Karpas-422 (cell line): ENCODE results near the gene STEAP2. TPM values are rescaled to one million over a fixed set of nuclear protein-coding genes. Genes with fewer than 3 reads are reported as not detected.

Source experiments
- DNase-seq: peaks from one replicate; pipeline ENCODE4 v3.0.0-alpha.2; 2015
- H2AFZ ChIP-seq: fragments of 200-600 bp; sonication (generic); 2 replicates; pipeline ENCODE4 v1.6.1; 2014; ENCODE audit warnings: antibody characterized with exemption, low read length, mixed read lengths
- H3K27ac ChIP-seq: fragments of 200-600 bp; sonication (generic); 2 replicates; pipeline ENCODE4 v1.5.1; 2014; ENCODE audit warnings: mild to moderate bottlenecking, low read length, moderate library complexity
- H3K27me3 ChIP-seq: fragments of 200-600 bp; sonication (generic); 2 replicates; pipeline ENCODE4 v1.6.1; 2014; ENCODE audit warnings: low read length, mixed read lengths
- H3K36me3 ChIP-seq: fragments of 200-600 bp; sonication (generic); 2 replicates; pipeline ENCODE4 v1.6.1; 2014; ENCODE audit warnings: low read length, mixed read lengths; ENCODE audit not compliant: insufficient read depth
- H3K4me1 ChIP-seq: fragments of 200-600 bp; sonication (generic); 2 replicates; pipeline ENCODE4 v1.6.1; 2014; ENCODE audit warnings: mild to moderate bottlenecking, low read length, mixed read lengths
- H3K4me2 ChIP-seq: fragments of 200-600 bp; sonication (generic); 2 replicates; pipeline ENCODE4 v1.6.1; 2014; ENCODE audit warnings: low read length, low read depth, mild to moderate bottlenecking; ENCODE audit not compliant: poor library complexity, severe bottlenecking
- H3K4me3 ChIP-seq: fragments of 200-600 bp; sonication (generic); 2 replicates; pipeline ENCODE4 v1.5.1; 2014; ENCODE audit warnings: mild to moderate bottlenecking, antibody characterized with exemption, low read length, mixed read lengths
- H3K79me2 ChIP-seq: fragments of 200-600 bp; sonication (generic); 2 replicates; pipeline ENCODE4 v1.6.1; 2014; ENCODE audit warnings: mild to moderate bottlenecking, low read length, mixed read lengths
- H3K9ac ChIP-seq: fragments of 200-600 bp; sonication (generic); 2 replicates; pipeline ENCODE4 v1.6.0; 2014; ENCODE audit warnings: low read length
- H3K9me2 ChIP-seq: fragments of 200-600 bp; sonication (generic), shearing (Covaris generic); replicated peaks from 2 replicates; pipeline ENCODE4 v1.6.0; 2014; ENCODE audit warnings: mild to moderate bottlenecking, low read length, moderate library complexity; ENCODE audit not compliant: insufficient read depth
- H3K9me3 ChIP-seq: fragments of 300-700, 200-600 bp; sonication (generic); 2 replicates; pipeline ENCODE4 v1.6.1; 2014; ENCODE audit warnings: low read length, mixed read lengths
- H4K20me1 ChIP-seq: fragments of 200-600 bp; sonication (generic); 2 replicates; pipeline ENCODE4 v1.6.1; 2014; ENCODE audit warnings: mild to moderate bottlenecking, antibody characterized with exemption, low read length, low read depth; ENCODE audit not compliant: insufficient read depth
- total RNA-seq: library from RNA; depleted of rRNA; stranded (reverse); fragments of >200 nt; shearing (Covaris generic); gene quantifications from 2 replicates; pipeline ENCODE4 v1.2.3, GENCODE V29; 2014; ENCODE audit warnings: low replicate concordance; rRNA removed

The STEAP2 gene
- not detected in 2 replicates for total RNA-seq

- Histone ChIP-seq H3K4me1 (peaks cover 7% of the 10 kb centered on the region), H2AFZ (no peak within 1 kb of the TSS), H3K27ac (no peak within 1 kb of the TSS), H3K4me3 (no peak within 1 kb of the TSS), H3K79me2 (no peaks in the 10 kb centered on the region), H3K4me2 (no peak within 1 kb of the TSS), H4K20me1 (no peaks in the 10 kb centered on the region), H3K36me3 (no peaks in the 10 kb centered on the region), H3K9me2 (no peaks in the 10 kb centered on the region), H3K27me3 (no peaks in the 10 kb centered on the region), H3K9me3 (no peaks in the 10 kb centered on the region), H3K9ac (no peak within 1 kb of the TSS)
- no peak for DNase-seq
Measured at GRCh38 chr7:90211391-90212148, at the start of gene STEAP2. Gene STEAP2, plus strand, starts transcription at chr7:90211740. Its CDS starts 13,343 bp downstream, at chr7:90225083.

GRCh38 chr7:90163534-90163933, 48.0 kb upstream of the STEAP2 start:
- Histone ChIP-seq H3K9me3 (no peaks in the 10 kb centered on the region), H3K27me3 (no peaks in the 10 kb centered on the region), H3K36me3 (no peaks in the 10 kb centered on the region), H4K20me1 (no peaks in the 10 kb centered on the region), H3K4me2 (no peak overlapping the region), H3K4me3 (no peak overlapping the region), H3K9ac (no peak overlapping the region), H2AFZ (no peak overlapping the region), H3K4me1 (no peaks in the 10 kb centered on the region), H3K27ac (no peak overlapping the region), H3K79me2 (no peaks in the 10 kb centered on the region), H3K9me2 (no peaks in the 10 kb centered on the region)
- no peak for DNase-seq

- Histone ChIP-seq H3K9me3 (0 out of 2 replicates have a peak, but pooled peaks cover 2% of the 10 kb centered on the region), H3K36me3 (no peaks in the 10 kb centered on the region), H3K4me1 (no peaks in the 10 kb centered on the region), H3K79me2 (no peaks in the 10 kb centered on the region), H2AFZ (no peak overlapping the region), H4K20me1 (no peaks in the 10 kb centered on the region), H3K9ac (no peak overlapping the region), H3K4me3 (no peak overlapping the region), H3K9me2 (no peaks in the 10 kb centered on the region), H3K27me3 (no peaks in the 10 kb centered on the region), H3K27ac (no peak overlapping the region), H3K4me2 (no peak overlapping the region)
- no peak for DNase-seq
Measured at GRCh38 chr7:90165724-90166123, 45.8 kb upstream of the STEAP2 start.

GRCh38 chr7:90166153-90166552, 45.4 kb upstream of the STEAP2 start:
- H3K36me3 ChIP-seq = no peaks in the 10 kb centered on the region
- H3K9me3 ChIP-seq = 0 out of 2 replicates have a peak, but pooled peaks cover 2% of the 10 kb centered on the region
- H3K9ac ChIP-seq = no peak overlapping the region
- H3K27ac ChIP-seq = no peak overlapping the region
- H3K79me2 ChIP-seq = no peaks in the 10 kb centered on the region
- no peak for DNase-seq
- no peak overlapping the region for H3K4me2 ChIP-seq
- H3K4me1 ChIP-seq = no peaks in the 10 kb centered on the region
- no peaks in the 10 kb centered on the region for H3K9me2 ChIP-seq
- H3K27me3 ChIP-seq = no peaks in the 10 kb centered on the region
- no peak overlapping the region for H2AFZ ChIP-seq
- no peaks in the 10 kb centered on the region for H4K20me1 ChIP-seq
- H3K4me3 ChIP-seq = no peak overlapping the region

- H3K27ac ChIP-seq = no peak overlapping the region
- no peak for DNase-seq
- H3K27me3 ChIP-seq = no peaks in the 10 kb centered on the region
- H3K9me2 ChIP-seq = no peaks in the 10 kb centered on the region
- H3K36me3 ChIP-seq = no peaks in the 10 kb centered on the region
- H4K20me1 ChIP-seq = no peaks in the 10 kb centered on the region
- H3K4me2 ChIP-seq = no peak overlapping the region
- H2AFZ ChIP-seq = no peak overlapping the region
- H3K9ac ChIP-seq = no peak overlapping the region
- H3K79me2 ChIP-seq = no peaks in the 10 kb centered on the region
- no peak overlapping the region for H3K4me3 ChIP-seq
- no peaks in the 10 kb centered on the region for H3K4me1 ChIP-seq
- 0 out of 2 replicates have a peak, but pooled peaks cover 2% of the 10 kb centered on the region for H3K9me3 ChIP-seq
Measured at GRCh38 chr7:90167361-90167760, 44.2 kb upstream of the STEAP2 start.

GRCh38 chr7:90169891-90170290, 41.6 kb upstream of the STEAP2 start:
- Histone ChIP-seq H3K27ac (no peak overlapping the region), H3K4me2 (no peak overlapping the region), H3K27me3 (no peaks in the 10 kb centered on the region), H3K9ac (no peak overlapping the region), H3K9me3 (0 out of 2 replicates have a peak, but pooled peaks cover 2% of the 10 kb centered on the region), H3K4me3 (no peak overlapping the region), H3K79me2 (no peaks in the 10 kb centered on the region), H2AFZ (no peak overlapping the region), H4K20me1 (no peaks in the 10 kb centered on the region), H3K9me2 (no peaks in the 10 kb centered on the region), H3K36me3 (no peaks in the 10 kb centered on the region), H3K4me1 (no peaks in the 10 kb centered on the region)
- DNase-seq = no peak

GRCh38 chr7:90172121-90172520, 39.4 kb upstream of the STEAP2 start:
- Histone ChIP-seq H4K20me1 (no peaks in the 10 kb centered on the region), H3K4me1 (no peaks in the 10 kb centered on the region), H3K9me3 (0 out of 2 replicates have a peak, but pooled peaks cover 2% of the 10 kb centered on the region), H3K79me2 (no peaks in the 10 kb centered on the region), H3K27me3 (no peaks in the 10 kb centered on the region), H3K36me3 (no peaks in the 10 kb centered on the region), H2AFZ (no peak overlapping the region), H3K4me3 (no peak overlapping the region), H3K9me2 (no peaks in the 10 kb centered on the region), H3K9ac (no peak overlapping the region), H3K4me2 (no peak overlapping the region), H3K27ac (no peak overlapping the region)
- DNase-seq = no peak

GRCh38 chr7:90172624-90173023, 38.9 kb upstream of the STEAP2 start:
- H3K9ac ChIP-seq = no peak overlapping the region

More at GRCh38 chr7:90172624-90173023, 38.9 kb upstream of the STEAP2 start:
- DNase-seq = no peak
- H3K79me2 ChIP-seq = no peaks in the 10 kb centered on the region
- no peak overlapping the region for H2AFZ ChIP-seq
- 0 out of 2 replicates have a peak, but pooled peaks cover 2% of the 10 kb centered on the region for H3K9me3 ChIP-seq
- H3K9me2 ChIP-seq = no peaks in the 10 kb centered on the region
- H3K4me3 ChIP-seq = no peak overlapping the region
- H3K4me2 ChIP-seq = no peak overlapping the region
- H3K27me3 ChIP-seq = no peaks in the 10 kb centered on the region
- H3K27ac ChIP-seq = no peak overlapping the region
- no peaks in the 10 kb centered on the region for H3K36me3 ChIP-seq
- no peaks in the 10 kb centered on the region for H4K20me1 ChIP-seq
- no peaks in the 10 kb centered on the region for H3K4me1 ChIP-seq
